Type B pancreatic cell (in vitro differentiated cells): ENCODE results near the gene ZMYM3. TPM values are rescaled to one million over a fixed set of nuclear protein-coding genes. Genes with fewer than 3 reads are reported as not detected.
A peak's percentile ranks its signal among the peaks of the same experiment; 100 is the strongest.

Experiments
- DNase-seq: peaks from one replicate; pipeline ENCODE4 v3.0.0; 2021; ENCODE audit warnings: mixed read lengths; ENCODE audit not compliant: unreplicated experiment; ENCODE audit errors: extremely low spot score
- H3K27ac Mint-ChIP-seq: 2 replicates; pipeline ENCODE4 v1.8.0; 2021; ENCODE audit warnings: mild to moderate bottlenecking, mixed read lengths
- H3K27me3 Mint-ChIP-seq: 2 replicates; pipeline ENCODE4 v1.8.0; 2021; ENCODE audit warnings: mixed read lengths
- H3K36me3 Mint-ChIP-seq: 2 replicates; pipeline ENCODE4 v1.8.0; 2021; ENCODE audit warnings: mixed read lengths
- H3K4me1 Mint-ChIP-seq: one replicate; pipeline ENCODE4 v1.8.0; 2021; ENCODE audit warnings: mixed read lengths; ENCODE audit not compliant: unreplicated experiment
- H3K4me3 Mint-ChIP-seq: 2 replicates; pipeline ENCODE4 v1.8.0; 2021; ENCODE audit warnings: mild to moderate bottlenecking, mixed read lengths
- H3K9me3 Mint-ChIP-seq: 2 replicates; pipeline ENCODE4 v1.8.0; 2021; ENCODE audit warnings: mixed read lengths
- total RNA-seq: library from RNA; stranded (reverse); gene quantifications from 2 replicates; pipeline ENCODE4 v1.2.1, GENCODE V29; 2021; ENCODE audit warnings: low replicate concordance
- TF ChIP-seq, protein P1 (sequence below): fragments of 200-600 bp; sonication (generic); conservative IDR thresholded peaks from 2 replicates; pipeline ENCODE4 v1.5.0; 2021; ENCODE audit warnings: antibody characterized with exemption, mild to moderate bottlenecking

The ZMYM3 gene
- total RNA-seq, 1 donor from 2014 or later, result 67.8 TPM

DNA sequence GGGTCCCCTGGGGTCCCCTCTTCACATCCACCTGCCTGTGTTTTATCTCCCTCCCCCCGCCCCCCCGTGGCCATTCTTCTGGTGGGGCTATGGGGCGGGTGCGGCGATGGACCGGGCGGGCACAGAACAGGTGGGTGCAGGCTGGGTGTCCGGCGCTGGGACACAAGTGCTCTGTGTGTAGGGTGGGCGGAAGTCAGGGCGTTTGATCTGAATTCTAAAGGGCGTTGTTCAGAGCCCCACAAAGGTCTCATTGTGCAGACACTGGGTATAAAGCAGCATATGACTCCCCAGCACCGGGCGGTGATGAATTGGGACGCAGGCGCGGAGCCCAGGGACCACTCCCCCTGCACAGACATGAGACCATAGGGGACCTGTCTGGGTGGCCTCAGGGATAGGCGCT is 31.0 kb downstream of the ZMYM3 start, which contains the start of gene GJB1:
Gene GJB1, plus strand, starts transcription at position 296 of the 400 bp plus-strand sequence. CDS start 484 bp downstream, outside the sequence.
- TF ChIP-seq, protein P1, sequence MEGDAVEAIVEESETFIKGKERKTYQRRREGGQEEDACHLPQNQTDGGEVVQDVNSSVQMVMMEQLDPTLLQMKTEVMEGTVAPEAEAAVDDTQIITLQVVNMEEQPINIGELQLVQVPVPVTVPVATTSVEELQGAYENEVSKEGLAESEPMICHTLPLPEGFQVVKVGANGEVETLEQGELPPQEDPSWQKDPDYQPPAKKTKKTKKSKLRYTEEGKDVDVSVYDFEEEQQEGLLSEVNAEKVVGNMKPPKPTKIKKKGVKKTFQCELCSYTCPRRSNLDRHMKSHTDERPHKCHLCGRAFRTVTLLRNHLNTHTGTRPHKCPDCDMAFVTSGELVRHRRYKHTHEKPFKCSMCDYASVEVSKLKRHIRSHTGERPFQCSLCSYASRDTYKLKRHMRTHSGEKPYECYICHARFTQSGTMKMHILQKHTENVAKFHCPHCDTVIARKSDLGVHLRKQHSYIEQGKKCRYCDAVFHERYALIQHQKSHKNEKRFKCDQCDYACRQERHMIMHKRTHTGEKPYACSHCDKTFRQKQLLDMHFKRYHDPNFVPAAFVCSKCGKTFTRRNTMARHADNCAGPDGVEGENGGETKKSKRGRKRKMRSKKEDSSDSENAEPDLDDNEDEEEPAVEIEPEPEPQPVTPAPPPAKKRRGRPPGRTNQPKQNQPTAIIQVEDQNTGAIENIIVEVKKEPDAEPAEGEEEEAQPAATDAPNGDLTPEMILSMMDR, result no peak
- peaks cover 10% of the 10 kb centered on the region for H3K4me1 Mint-ChIP-seq
- H3K9me3 Mint-ChIP-seq, result no peaks in the 10 kb centered on the region
- no peak for DNase-seq
- peak within 1 kb of the TSS; percentile 29 for H3K27ac Mint-ChIP-seq
- no peak within 1 kb of the TSS for H3K4me3 Mint-ChIP-seq
- H3K27me3 Mint-ChIP-seq, result no peaks in the 10 kb centered on the region
- H3K36me3 Mint-ChIP-seq, result no peaks in the 10 kb centered on the region

DNA sequence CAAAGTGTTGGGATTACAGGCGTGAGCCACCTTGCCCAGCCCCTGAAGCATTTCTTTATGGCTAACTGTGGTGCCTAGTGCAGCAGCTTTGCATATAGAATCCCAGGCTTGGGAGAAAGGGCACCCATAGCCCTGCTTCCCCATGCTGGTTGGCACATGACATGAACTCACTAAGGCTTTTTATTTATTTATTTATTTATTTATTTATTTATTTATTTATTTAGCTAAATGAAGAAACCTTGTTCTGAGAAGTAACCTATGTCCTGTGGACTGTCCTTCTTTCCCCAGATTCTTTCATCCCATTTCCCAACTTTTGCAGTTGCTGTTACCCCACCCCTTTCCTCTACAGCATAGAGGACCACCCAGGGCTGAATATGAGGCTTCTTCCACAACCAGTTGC is 32.8 kb downstream of the ZMYM3 start:
- Mint-ChIP-seq H3K9me3 (no peaks in the 10 kb centered on the region), H3K36me3 (no peaks in the 10 kb centered on the region), H3K4me3 (no peak overlapping the region), H3K4me1 (peaks cover 10% of the 10 kb centered on the region), H3K27me3 (no peaks in the 10 kb centered on the region), H3K27ac (no peak overlapping the region)
- TF ChIP-seq, protein P1, result no peak
- DNase-seq, result no peak

DNA sequence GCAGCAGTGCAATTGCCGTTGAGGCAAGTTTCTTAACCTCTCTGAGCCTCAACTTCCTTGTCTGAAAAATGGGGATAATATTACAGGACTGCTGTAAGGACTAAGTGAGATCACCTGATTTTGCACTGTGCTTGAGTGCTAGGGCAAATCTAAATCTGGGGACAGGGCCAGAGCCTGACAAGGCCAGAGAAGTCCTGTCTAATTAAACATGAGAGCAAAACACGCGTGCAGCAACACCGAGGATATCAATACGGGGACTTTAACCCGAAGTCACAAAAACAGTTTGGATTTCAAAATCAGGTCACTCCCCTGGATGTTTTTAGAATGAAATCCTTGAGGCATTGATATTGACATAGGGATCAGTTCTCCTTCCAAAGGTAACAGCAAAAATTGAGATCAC is 36.6 kb downstream of the ZMYM3 start:
- H3K36me3 Mint-ChIP-seq, result no peaks in the 10 kb centered on the region
- H3K9me3 Mint-ChIP-seq, result no peaks in the 10 kb centered on the region
- TF ChIP-seq, protein P1, result no peak
- no peaks in the 10 kb centered on the region for H3K4me1 Mint-ChIP-seq
- H3K27me3 Mint-ChIP-seq, result no peaks in the 10 kb centered on the region
- H3K4me3 Mint-ChIP-seq, result no peak overlapping the region
- no peak for DNase-seq
- no peak overlapping the region for H3K27ac Mint-ChIP-seq

DNA sequence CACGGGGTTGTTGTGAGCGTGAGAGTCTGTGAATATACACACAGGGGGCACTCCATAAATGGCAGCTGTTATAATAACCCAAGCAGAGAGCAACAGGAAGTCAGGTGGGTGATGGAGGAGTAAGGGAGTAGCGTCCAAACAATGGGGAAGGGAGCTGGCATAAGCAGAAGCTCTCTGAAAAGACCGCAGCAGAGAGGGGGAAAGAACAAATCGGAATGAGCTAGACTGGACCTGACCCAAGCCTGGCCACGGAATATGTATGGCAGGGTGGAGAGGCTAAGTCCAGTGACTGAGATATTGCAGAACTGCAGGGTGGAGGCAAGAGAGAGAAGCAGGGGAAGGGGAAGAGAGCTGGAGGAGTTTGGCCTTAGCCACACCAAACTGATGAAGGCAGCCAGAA is 37.5 kb downstream of the ZMYM3 start:
- H3K36me3 Mint-ChIP-seq, result no peaks in the 10 kb centered on the region
- H3K4me3 Mint-ChIP-seq, result no peak overlapping the region
- TF ChIP-seq, protein P1, result no peak
- no peaks in the 10 kb centered on the region for H3K27me3 Mint-ChIP-seq
- H3K9me3 Mint-ChIP-seq, result no peaks in the 10 kb centered on the region
- DNase-seq, result no peak
- H3K27ac Mint-ChIP-seq, result no peak overlapping the region
- H3K4me1 Mint-ChIP-seq, result no peaks in the 10 kb centered on the region

DNA sequence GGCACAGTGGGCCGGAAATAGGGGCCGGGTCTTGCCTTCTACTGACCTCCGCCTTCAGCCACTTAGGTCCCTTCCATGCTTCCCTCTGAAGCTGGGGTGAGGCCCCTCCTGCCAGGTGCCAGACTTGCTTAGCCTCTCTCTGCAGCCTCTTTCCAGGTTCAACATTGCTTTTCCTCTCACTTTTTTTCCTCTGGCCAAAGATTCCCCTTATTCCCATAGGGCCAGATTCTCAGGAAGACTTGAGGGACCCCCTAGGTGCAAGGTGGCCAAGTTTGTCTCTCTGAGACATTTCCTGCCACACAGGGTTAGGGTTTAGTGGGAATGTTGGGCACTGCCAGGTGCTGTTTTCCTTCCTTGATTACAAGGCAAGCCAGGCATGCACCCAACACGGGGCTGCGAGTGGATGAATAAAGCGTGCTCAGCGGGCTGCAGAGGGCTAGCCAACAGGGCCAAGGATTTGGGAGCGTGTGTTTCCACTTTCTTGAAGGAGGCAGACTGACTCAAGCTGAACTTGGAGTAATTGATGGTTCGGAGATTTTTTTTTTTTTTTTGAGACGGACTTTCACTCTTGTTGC is 38.5 kb downstream of the ZMYM3 start:
- Mint-ChIP-seq H3K27me3 (no peaks in the 10 kb centered on the region), H3K4me1 (peaks cover 3% of the 10 kb centered on the region), H3K9me3 (no peaks in the 10 kb centered on the region), H3K4me3 (peak overlapping the region; percentile 71), H3K36me3 (no peaks in the 10 kb centered on the region), H3K27ac (no peak overlapping the region)
- TF ChIP-seq, protein P1, result no peak
- DNase-seq, result no peak
